ENCODE measurements around the gene ALS2. TPM values are rescaled to one million over a fixed set of nuclear protein-coding genes. Genes with fewer than 3 reads are reported as not detected.

ALS2 gene
- total RNA-seq, 1 experiment from 2014 or later: 28.4 TPM

GRCh38 chr2:201678401-201678800, 102.3 kb downstream of the ALS2 start:
- Histone ChIP-seq H4K91ac (ENCODE audit: insufficient read length, low read depth, low read length) (no peak overlapping the region), H3K23ac (ENCODE audit: insufficient read length, low read depth, low read length) (no peak overlapping the region), H3K79me2 (ENCODE audit: insufficient read depth, low read length) (no peaks in the 10 kb centered on the region), H2AFZ (ENCODE audit: low read length) (no peak overlapping the region), H3K56ac (ENCODE audit: insufficient read length, low read depth, low read length) (no peak overlapping the region), H3K9ac (ENCODE audit: extremely low read depth, insufficient read length, low read length) (no peak overlapping the region), H2BK120ac (ENCODE audit: low read depth, low read length, poor library complexity, severe bottlenecking) (no peak overlapping the region), H2BK5ac (ENCODE audit: insufficient read length, low read length) (no peak overlapping the region), H3K14ac (ENCODE audit: insufficient read depth, low read length) (no peak overlapping the region), H3K23me2 (ENCODE audit: insufficient read length, low read depth, low read length, poor library complexity, severe bottlenecking) (no peaks in the 10 kb centered on the region), H3K4me2 (ENCODE audit: insufficient read depth, insufficient read length, low read length) (no peak overlapping the region), H3K9me3 (ENCODE audit: control insufficient read depth, low read depth, low read length) (no peaks in the 10 kb centered on the region), H4K20me1 (ENCODE audit: control insufficient read depth, insufficient read depth, insufficient read length) (no peaks in the 10 kb centered on the region), H2BK20ac (ENCODE audit: low read depth, low read length, poor library complexity, severe bottlenecking) (no peak overlapping the region), H3K4me1 (ENCODE audit: insufficient read depth, low read length) (peaks cover 5% of the 10 kb centered on the region; the same call in 1 of the 2 replicates), H2AK5ac (ENCODE audit: insufficient read length, low read length) (no peak overlapping the region), H3K4ac (ENCODE audit: low read depth, low read length) (no peak overlapping the region), H2BK15ac (ENCODE audit: low read depth, low read length) (no peak overlapping the region), H3K27ac (ENCODE audit: insufficient read length, low read depth, low read length) (no peak overlapping the region), H3K27me3 (ENCODE audit: insufficient read depth, low read length) (no peaks in the 10 kb centered on the region), H4K5ac (ENCODE audit: insufficient read length, low read depth, low read length) (no peak overlapping the region), H2BK12ac (ENCODE audit: insufficient read length, low read depth, low read length) (no peak overlapping the region), H3T11ph (ENCODE audit: low read length) (no peak overlapping the region), H3K18ac (ENCODE audit: insufficient read length, low read depth, low read length) (no peak overlapping the region), H3K79me1 (ENCODE audit: insufficient read depth, low read depth, low read length, poor library complexity, severe bottlenecking) (no peaks in the 10 kb centered on the region), H4K8ac (replicated peaks; ENCODE audit: insufficient read length, low read depth, low read length) (no peak overlapping the region)
- no peak for DNase-seq
- no peak for TF ChIP-seq CTCF (conservative IDR thresholded peaks at IDR 0.05)
- no CpG with 5 or more reads among the region's 6 CpGs for WGBS (ENCODE audit: extremely low coverage, insufficient read length, low lambda C conversion rate)
- H3K9me3 Mint-ChIP-seq: no peaks in the 10 kb centered on the region
- H3K4me1 Mint-ChIP-seq: peaks cover 13 to 15% of the 10 kb centered on the region in 2 experiments
- H3K27ac Mint-ChIP-seq: no peak overlapping the region
- H3K36me3 Mint-ChIP-seq (ENCODE audit: insufficient read depth in 1 of 3, low read depth in 3 of 3): no peaks in the 10 kb centered on the region
- peaks cover 3% of the 10 kb centered on the region for H3K27me3 Mint-ChIP-seq (ENCODE audit: low read depth)
- H3K4me3 Mint-ChIP-seq: no peak overlapping the region
